Measurements from ENCODE around the gene GALC. TPM values are rescaled to one million over a fixed set of nuclear protein-coding genes. Genes with fewer than 3 reads are reported as not detected.

GALC gene
- total RNA-seq, 1 donor: 19.2 TPM

DNA sequence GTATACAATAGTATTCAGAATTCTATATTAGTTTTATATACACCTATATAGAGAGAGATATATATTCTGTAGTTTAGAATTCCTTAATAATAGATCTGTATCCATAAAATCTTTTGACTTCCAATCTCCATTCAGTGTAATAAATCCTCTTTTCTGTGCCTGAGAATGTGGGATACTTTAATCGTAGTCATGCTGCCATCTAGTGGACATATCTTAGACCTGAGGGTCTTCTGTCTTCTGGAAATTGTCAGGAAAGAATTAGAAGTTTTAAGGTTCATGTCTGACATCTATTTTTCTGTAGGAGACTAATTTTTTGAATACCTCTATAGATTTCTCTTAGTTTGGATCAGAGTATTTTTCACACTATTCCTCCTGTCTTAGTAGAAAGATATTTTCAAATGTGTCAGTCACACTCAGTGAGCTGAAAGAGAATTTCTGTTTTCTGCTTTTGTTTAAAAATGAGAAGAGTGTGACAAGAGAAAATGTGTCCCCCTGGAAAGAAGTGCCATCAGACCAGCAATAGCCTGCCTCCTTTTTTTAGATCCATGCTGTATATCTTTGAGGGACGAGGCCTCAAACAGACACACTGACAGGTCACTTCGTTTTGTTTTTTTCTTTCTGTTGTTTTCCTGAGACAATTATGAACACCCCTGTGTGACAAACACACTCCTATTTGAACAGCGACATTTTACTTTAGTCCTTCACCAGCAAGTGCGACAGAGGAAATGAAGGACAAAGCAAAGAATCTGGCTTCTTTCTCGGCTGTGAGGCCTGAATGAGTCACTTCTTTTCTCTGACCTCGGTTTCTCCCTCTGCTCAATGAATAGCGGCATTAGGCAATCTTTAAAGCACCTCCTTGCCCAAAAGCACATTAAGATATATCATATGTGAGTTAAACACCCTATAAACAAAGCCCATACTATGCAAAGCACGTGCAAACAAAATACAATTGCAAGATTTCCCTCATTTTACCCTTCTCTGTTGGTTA lies 96.3 kb downstream of the GALC start:
- TF ChIP-seq, protein P1, sequence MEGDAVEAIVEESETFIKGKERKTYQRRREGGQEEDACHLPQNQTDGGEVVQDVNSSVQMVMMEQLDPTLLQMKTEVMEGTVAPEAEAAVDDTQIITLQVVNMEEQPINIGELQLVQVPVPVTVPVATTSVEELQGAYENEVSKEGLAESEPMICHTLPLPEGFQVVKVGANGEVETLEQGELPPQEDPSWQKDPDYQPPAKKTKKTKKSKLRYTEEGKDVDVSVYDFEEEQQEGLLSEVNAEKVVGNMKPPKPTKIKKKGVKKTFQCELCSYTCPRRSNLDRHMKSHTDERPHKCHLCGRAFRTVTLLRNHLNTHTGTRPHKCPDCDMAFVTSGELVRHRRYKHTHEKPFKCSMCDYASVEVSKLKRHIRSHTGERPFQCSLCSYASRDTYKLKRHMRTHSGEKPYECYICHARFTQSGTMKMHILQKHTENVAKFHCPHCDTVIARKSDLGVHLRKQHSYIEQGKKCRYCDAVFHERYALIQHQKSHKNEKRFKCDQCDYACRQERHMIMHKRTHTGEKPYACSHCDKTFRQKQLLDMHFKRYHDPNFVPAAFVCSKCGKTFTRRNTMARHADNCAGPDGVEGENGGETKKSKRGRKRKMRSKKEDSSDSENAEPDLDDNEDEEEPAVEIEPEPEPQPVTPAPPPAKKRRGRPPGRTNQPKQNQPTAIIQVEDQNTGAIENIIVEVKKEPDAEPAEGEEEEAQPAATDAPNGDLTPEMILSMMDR (IDR thresholded peaks at IDR 0.05; ENCODE audit: insufficient read depth, low read length): peak; percentile 67
- DNase-seq (ENCODE audit: low read depth): peak; percentile 80
- no peak overlapping the region for H3K4me3 ChIP-seq (ENCODE audit: low read depth, low read length)

DNA sequence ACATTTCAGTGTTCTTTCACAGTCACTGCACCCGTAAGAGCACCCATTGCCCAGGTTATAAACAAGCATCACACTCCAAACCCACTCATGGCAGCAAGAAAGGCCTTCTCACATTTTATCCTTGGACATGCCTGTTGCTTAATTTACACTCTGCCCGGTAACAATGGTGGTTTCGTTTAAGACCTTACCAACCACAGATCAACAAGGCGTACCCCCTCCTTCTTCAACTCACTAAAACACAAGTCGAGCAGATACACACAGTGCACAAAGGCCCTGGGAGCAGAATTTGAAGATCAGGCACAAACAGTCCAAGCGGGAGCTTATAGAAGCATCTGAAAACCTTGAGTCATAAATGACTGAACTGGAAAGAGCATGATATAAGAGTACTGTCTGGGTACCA lies 98.1 kb downstream of the GALC start:
- no peak for DNase-seq (ENCODE audit: low read depth)
- no peak overlapping the region for H3K4me3 ChIP-seq (ENCODE audit: low read depth, low read length)
- TF ChIP-seq, protein P1 (IDR thresholded peaks at IDR 0.05; ENCODE audit: insufficient read depth, low read length): no peak

DNA sequence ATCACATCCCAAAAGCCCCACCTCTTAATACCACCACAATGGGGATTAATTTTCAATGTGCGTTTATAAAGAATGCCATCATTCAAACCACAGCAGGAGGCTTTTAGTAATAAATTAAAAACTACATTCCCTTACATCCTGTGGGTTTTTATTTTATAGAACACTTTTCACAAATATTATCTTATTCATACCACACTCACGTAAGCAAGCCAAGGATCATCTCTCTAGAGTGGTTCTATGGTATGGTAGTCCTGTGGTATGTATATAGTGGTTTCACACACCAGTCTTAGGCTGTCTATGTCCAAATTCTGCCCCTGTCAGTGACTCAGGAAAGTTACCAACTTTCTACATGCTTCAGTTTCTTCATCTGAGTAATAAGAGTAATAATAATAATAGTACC lies 100.2 kb downstream of the GALC start:
- TF ChIP-seq, protein P1 (IDR thresholded peaks at IDR 0.05; ENCODE audit: insufficient read depth, low read length): no peak
- H3K4me3 ChIP-seq (ENCODE audit: low read depth, low read length): no peak overlapping the region
- DNase-seq (ENCODE audit: low read depth): no peak

DNA sequence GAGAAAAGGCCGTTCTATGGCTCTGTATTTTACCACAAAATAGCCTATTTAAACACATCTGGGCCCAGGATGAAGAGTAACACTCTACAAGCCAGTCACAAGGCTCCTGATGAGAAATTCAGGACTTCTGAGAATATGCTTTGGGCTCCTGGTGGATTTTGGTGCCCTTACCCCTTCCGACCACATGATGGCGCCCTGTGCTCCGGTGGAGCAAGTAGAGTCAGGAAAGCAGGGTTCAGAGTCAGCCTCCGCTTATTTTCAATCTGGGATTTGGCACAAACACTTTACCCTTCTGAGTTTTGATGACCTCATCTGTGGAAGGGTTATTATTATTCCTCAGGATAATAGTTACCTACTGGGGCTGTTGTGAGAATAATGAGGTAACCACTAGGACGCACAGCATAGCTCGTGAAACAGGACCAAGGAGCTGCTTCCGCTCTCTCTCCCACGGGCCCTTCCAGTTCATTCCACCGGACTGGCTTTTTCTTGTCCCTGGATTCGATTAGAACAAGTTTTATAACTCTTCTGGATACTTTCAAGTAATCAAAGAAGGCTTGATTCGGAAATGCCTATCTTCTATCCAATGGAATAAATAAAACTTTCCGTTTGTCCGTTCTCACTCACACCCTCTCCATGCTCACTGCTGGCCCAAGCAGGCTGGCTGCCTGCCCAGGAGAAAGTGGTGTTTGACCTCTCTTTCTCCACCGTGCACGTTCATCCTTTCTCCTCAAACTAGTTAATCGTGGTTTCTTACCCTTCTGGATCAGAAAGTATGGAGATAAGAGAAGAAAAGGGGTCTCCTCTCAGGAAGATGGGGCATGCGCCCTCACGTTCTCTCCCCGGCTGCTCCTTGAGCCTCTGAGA lies 104.6 kb downstream of the GALC start:
- peak; percentile 19 for DNase-seq (ENCODE audit: low read depth)
- TF ChIP-seq, protein P1 (IDR thresholded peaks at IDR 0.05; ENCODE audit: insufficient read depth, low read length): peak; percentile 62
- no peak overlapping the region for H3K4me3 ChIP-seq (ENCODE audit: low read depth, low read length)

DNA sequence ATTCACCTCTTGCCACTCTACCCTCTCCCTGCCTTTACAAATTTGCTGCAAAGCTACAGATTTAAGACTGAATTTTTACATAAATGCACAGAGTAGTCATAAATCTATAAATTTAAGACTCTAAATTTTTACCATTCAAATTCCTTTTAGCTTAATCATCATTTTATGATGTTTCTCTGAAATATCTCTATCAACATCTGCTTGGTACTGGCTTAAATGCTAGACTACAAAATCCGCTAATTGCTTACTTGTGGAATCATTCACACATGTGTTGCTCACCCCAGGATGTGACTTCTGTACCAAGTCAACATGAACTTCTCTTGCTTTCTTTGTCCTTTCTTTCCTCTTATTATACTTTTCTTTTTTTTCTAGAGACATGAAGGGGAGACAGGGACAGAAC lies 109.2 kb downstream of the GALC start:
- H3K4me3 ChIP-seq (ENCODE audit: low read depth, low read length): no peak overlapping the region
- TF ChIP-seq, protein P1 (IDR thresholded peaks at IDR 0.05; ENCODE audit: insufficient read depth, low read length): no peak
- DNase-seq (ENCODE audit: low read depth): no peak

Small RNAs within 50 kb of the gene (small RNA-seq; reads per million reads assigned to genes)
- gene RNU6-835P: not detected

Other genes starting within 250 kb of the GALC start
- 0.09 TPM in 1 of 2 replicates, not detected in the other for gene GPR65, start 12.0 kb upstream of the GALC start, total RNA-seq (ENCODE audit: low replicate concordance)

Data from fibroblast of the aortic adventitia (primary cell).